ENCODE results near the gene YEATS2.

The YEATS2 gene

GRCh38 chr3:183845090-183845489, 147.5 kb downstream of the YEATS2 start:
- DNase-seq (ENCODE audit: insufficient read length, low spot score) (no peak), FAIRE-seq (no peak)

GRCh38 chr3:183845608-183846288, 148.2 kb downstream of the YEATS2 start:
- DNase-seq (ENCODE audit: insufficient read length, low spot score) (no peak), FAIRE-seq (no peak)
- no peak for TF ChIP-seq CTCF (IDR thresholded peaks at IDR 0.05; ENCODE audit: insufficient read depth, missing control alignments)

More at GRCh38 chr3:183845090-183845489, 147.5 kb downstream of the YEATS2 start:
- no peak for TF ChIP-seq CTCF (IDR thresholded peaks at IDR 0.05; ENCODE audit: insufficient read depth, missing control alignments)

GRCh38 chr3:183854318-183855035, 156.9 kb downstream of the YEATS2 start:
- no peak for FAIRE-seq

GRCh38 chr3:183857863-183858262, 160.3 kb downstream of the YEATS2 start:
- TF ChIP-seq CTCF (IDR thresholded peaks at IDR 0.05; ENCODE audit: insufficient read depth, missing control alignments), result no peak
- DNase-seq (ENCODE audit: insufficient read length, low spot score) (no peak), FAIRE-seq (no peak)

More at GRCh38 chr3:183854318-183855035, 156.9 kb downstream of the YEATS2 start:
- DNase-seq (ENCODE audit: insufficient read length, low spot score), result no peak
- TF ChIP-seq CTCF (IDR thresholded peaks at IDR 0.05; ENCODE audit: insufficient read depth, missing control alignments), result no peak
